Measurements from ENCODE around the gene NSUN7.
A peak's percentile ranks its signal among the peaks of the same experiment; 100 is the strongest.

NSUN7 gene

GRCh38 chr4:40843696-40844095 lies 93.9 kb downstream of the NSUN7 start:
- peak; percentile 12 for TF ChIP-seq CTCF (IDR thresholded peaks at IDR 0.05; ENCODE audit: insufficient read depth, low read depth, low read length, missing control alignments)
- no peak overlapping the region for H3K4me3 ChIP-seq (ENCODE audit: low read length)
- DNase-seq (ENCODE audit: low read depth), result no peak

GRCh38 chr4:40844261-40844660 lies 94.5 kb downstream of the NSUN7 start:
- DNase-seq (ENCODE audit: low read depth), result no peak
- TF ChIP-seq CTCF (IDR thresholded peaks at IDR 0.05; ENCODE audit: insufficient read depth, low read depth, low read length, missing control alignments), result no peak
- no peak overlapping the region for H3K4me3 ChIP-seq (ENCODE audit: low read length)

- no peak overlapping the region for H3K4me3 ChIP-seq (ENCODE audit: low read length)
- DNase-seq (ENCODE audit: low read depth), result no peak
- no peak for TF ChIP-seq CTCF (IDR thresholded peaks at IDR 0.05; ENCODE audit: insufficient read depth, low read depth, low read length, missing control alignments)
Measured at GRCh38 chr4:40845154-40845835, 95.5 kb downstream of the NSUN7 start.

GRCh38 chr4:40846532-40846931 lies 96.8 kb downstream of the NSUN7 start:
- H3K4me3 ChIP-seq (ENCODE audit: low read length), result no peak overlapping the region
- TF ChIP-seq CTCF (IDR thresholded peaks at IDR 0.05; ENCODE audit: insufficient read depth, low read depth, low read length, missing control alignments), result no peak
- no peak for DNase-seq (ENCODE audit: low read depth)

GRCh38 chr4:40848251-40848650 lies 98.5 kb downstream of the NSUN7 start:
- no peak for DNase-seq (ENCODE audit: low read depth)
- H3K4me3 ChIP-seq (ENCODE audit: low read length), result no peak overlapping the region
- no peak for TF ChIP-seq CTCF (IDR thresholded peaks at IDR 0.05; ENCODE audit: insufficient read depth, low read depth, low read length, missing control alignments)

GRCh38 chr4:40848940-40849339 lies 99.2 kb downstream of the NSUN7 start:
- no peak overlapping the region for H3K4me3 ChIP-seq (ENCODE audit: low read length)
- TF ChIP-seq CTCF (IDR thresholded peaks at IDR 0.05; ENCODE audit: insufficient read depth, low read depth, low read length, missing control alignments), result no peak
- peak; percentile 19 for DNase-seq (ENCODE audit: low read depth)

GRCh38 chr4:40850496-40850895 lies 100.7 kb downstream of the NSUN7 start:
- no peak for TF ChIP-seq CTCF (IDR thresholded peaks at IDR 0.05; ENCODE audit: insufficient read depth, low read depth, low read length, missing control alignments)
- no peak overlapping the region for H3K4me3 ChIP-seq (ENCODE audit: low read length)
- no peak for DNase-seq (ENCODE audit: low read depth)

Data from epithelial cell of esophagus (primary cell).